ENCODE measurements around the gene PPP2R5C. TPM values are rescaled to one million over a fixed set of nuclear protein-coding genes. Genes with fewer than 3 reads are reported as not detected.
A peak's percentile ranks its signal among the peaks of the same experiment; 100 is the strongest.

Gene PPP2R5C
- total and polyA plus RNA-seq, 9 of the 15 experiments (the other 6 are each of a cell fraction or from before 2014, with no cell fraction given): 284 to 617 (median 395) TPM

DNA sequence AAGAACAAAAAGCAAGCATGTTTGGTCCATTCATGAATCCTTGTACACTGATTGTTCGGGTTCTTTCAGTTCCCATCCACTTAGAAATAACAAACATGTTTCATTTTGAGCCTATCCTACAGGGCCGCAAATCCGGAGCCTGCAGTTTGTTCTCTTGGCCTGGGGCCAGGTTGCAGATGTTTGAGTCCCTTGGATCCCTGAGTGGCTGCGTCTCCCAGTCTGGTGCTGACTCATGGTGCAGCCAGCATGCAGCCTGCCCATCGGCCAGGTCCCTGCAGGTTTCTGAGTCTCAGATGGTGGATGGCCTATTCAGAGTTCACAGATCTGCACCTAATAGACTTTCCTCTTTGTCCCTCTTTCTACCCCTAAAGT is 201.0 kb downstream of the PPP2R5C start (continued):
- TF ChIP-seq ETV1 (tag; conservative IDR thresholded peaks at IDR 0.05; ENCODE audit: low read depth): no peak
- TF ChIP-seq MNT (conservative IDR thresholded peaks at IDR 0.05): peak in 1 of 2 experiments; percentile 33; a peak in 1 of 4 replicates
- TF ChIP-seq ZNF316 (IDR thresholded peaks at IDR 0.05): peak; percentile 77
- TF ChIP-seq JUN (IDR thresholded peaks at IDR 0.05; ENCODE audit: borderline replicate concordance, low read depth, low read length): 0 out of 2 replicates have a peak, but pooled peaks have one; percentile 12
- TF ChIP-seq JUN (CRISPR knock-in tag; IDR thresholded peaks at IDR 0.05; ENCODE audit: borderline replicate concordance): no peak

GRCh38 chr14:101963052-101963451 is 201.5 kb downstream of the PPP2R5C start:
- POLR2A ChIA-PET: interaction anchor here (0.9 kb wide), 1 partner anchor 15 kb away, joined by 3 read pairs; no protein-coding TSS in a partner anchor
- no peak for DNase-seq (ENCODE audit: extremely low read depth in 1 of 4, low spot score in 3 of 4)
- CTCF ChIA-PET (ENCODE audit: low intra/inter-chr PET ratio): no interaction called here
- peaks cover 11% of the 10 kb centered on the region; the same call in 2 of the 3 replicates for H3K36me3 ChIP-seq (ENCODE audit: control insufficient read depth, insufficient read depth, low read length)
- no peaks in the 10 kb centered on the region for H3K27me3 ChIP-seq (ENCODE audit: control insufficient read depth in 2 of 2, insufficient read depth in 2 of 2, low read length in 2 of 2)
- H3K4me1 ChIP-seq (replicated peaks in 1 of 2; ENCODE audit: control insufficient read depth in 2 of 2, insufficient read depth in 2 of 2, low read length in 2 of 2): peaks cover 36 to 39% of the 10 kb centered on the region in 2 experiments
- peak overlapping the region; percentile 60 for H3K4me2 ChIP-seq (ENCODE audit: insufficient read depth, low read length)
- in situ Hi-C loops (cut with MboI) (loop anchor here (5.0 kb wide), 1 partner anchor 354 kb away; the partner anchor contains the start of gene ZNF839), intact Hi-C loops (cut with micrococcal nuclease) (loop anchor here (5.0 to 10.0 kb wide), 3 partner anchors 84 to 542 kb away; partner anchors contain the start of genes ANKRD9 and ZNF839)
- H3K4me3 ChIP-seq: no peak overlapping the region
- no peak overlapping the region for H3K9ac ChIP-seq (ENCODE audit: insufficient read depth in 1 of 2, low read depth in 2 of 2, low read length in 2 of 2)
- TF ChIP-seq GATAD2B (IDR thresholded peaks at IDR 0.05; ENCODE audit: borderline replicate concordance) (no peak), GABPA (tag; conservative IDR thresholded peaks at IDR 0.05; ENCODE audit: low read depth) (no peak), ZNF384 (IDR thresholded peaks at IDR 0.05; ENCODE audit: low read depth, low read length) (peak; percentile 68), PRPF4 (IDR thresholded peaks at IDR 0.05; ENCODE audit: insufficient read depth, low read depth, low read length, poor library complexity, severe bottlenecking) (no peak), ZNF263 (CRISPR knock-in tag; IDR thresholded peaks at IDR 0.05; ENCODE audit: borderline replicate concordance) (no peak), PHF20 (IDR thresholded peaks at IDR 0.05; ENCODE audit: partially characterized antibody) (no peak)
- H3K9me1 ChIP-seq (ENCODE audit: control insufficient read depth, insufficient read depth, low read length): no peaks in the 10 kb centered on the region
- no peak for FAIRE-seq
- no peaks in the 10 kb centered on the region for H4K20me1 ChIP-seq (replicated peaks; ENCODE audit: control insufficient read depth, insufficient read depth, low read length)
- ATAC-seq: no peak
- H3K9me3 ChIP-seq (replicated peaks; ENCODE audit: control insufficient read depth, insufficient read depth, low read depth, low read length): no peaks in the 10 kb centered on the region
- peak overlapping the region; percentile 38; the same call in 2 of the 3 replicates for H3K27ac ChIP-seq (ENCODE audit: extremely low read depth, low read depth, low read length)
- BruUV-seq (replicated peaks): no TSS peak
- 15% methylated on average over 4 of the region's 5 CpGs for WGBS (ENCODE audit: insufficient coverage, low coverage, missing lambda C conversion rate)
- H2AFZ ChIP-seq (ENCODE audit: low read depth, low read length): peak overlapping the region; percentile 85
- peaks cover 37% of the 10 kb centered on the region for H3K79me2 ChIP-seq (ENCODE audit: control insufficient read depth, insufficient read depth, low read length)
